Astrocyte of the cerebellum (primary cell): ENCODE measurements around the gene UGT1A9.
"Not testable (repeated sequence)": the region's sequence is repeated elsewhere in the genome, so short reads cannot be mapped to it uniquely, and the experiment has no call there.

ENCODE experiments used
- DNase-seq: peaks from one replicate; pipeline ENCODE4 v3.0.0-alpha.2; 2011; ENCODE audit warnings: low read depth
- H3K4me3 ChIP-seq: 2 replicates; pipeline ENCODE4 v1.5.1; 2011; ENCODE audit warnings: mild to moderate bottlenecking, low read depth, low read length, moderate library complexity
- CTCF ChIP-seq: IDR thresholded peaks from 2 replicates; pipeline ENCODE4 v1.5.1; 2012; ENCODE audit warnings: low read length, low read depth, moderate library complexity, mild to moderate bottlenecking; ENCODE audit errors: missing control alignments
- in situ Hi-C: cut with HindIII; loops from 2 replicates; pipeline ENCODE4 v1.10.0; 2017; ENCODE audit warnings: low sequenced_read_pairs

UGT1A9 gene

DNA sequence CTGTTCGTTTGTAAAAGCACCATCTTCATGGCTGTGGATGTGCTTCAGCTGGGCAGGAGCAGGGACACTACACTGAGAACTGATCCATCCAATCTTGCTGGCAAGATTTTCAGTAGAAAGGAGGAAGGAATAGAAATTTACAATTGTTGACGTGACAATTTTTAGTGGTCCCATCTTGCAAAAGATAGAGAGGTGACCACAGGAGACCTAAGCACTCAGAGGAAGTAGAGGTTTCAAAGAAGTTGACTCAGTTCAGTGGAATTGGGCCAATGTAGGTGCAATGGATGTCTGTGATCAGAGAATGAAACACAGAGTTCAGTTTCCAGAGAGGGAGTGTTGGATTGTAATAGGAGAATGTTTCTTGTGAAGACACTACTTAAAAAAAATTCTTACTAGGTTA lies 42.4 kb downstream of the UGT1A9 start:
- TF ChIP-seq CTCF, result no peak
- no peak overlapping the region for H3K4me3 ChIP-seq
- in situ Hi-C loops, result no loop called here
- DNase-seq, result no peak

- DNase-seq, result no peak
- in situ Hi-C loops, result no loop called here
- no peak within 1 kb of the TSS for H3K4me3 ChIP-seq
- TF ChIP-seq CTCF, result no peak
Measured at GRCh38 chr2:233718552-233718951, 46.9 kb downstream of the UGT1A9 start, which contains the start of gene UGT1A4. Gene UGT1A4, plus strand, starts transcription at chr2:233718736. Its CDS starts 85 bp downstream, at chr2:233718821.

GRCh38 chr2:233728723-233729301 lies 57.1 kb downstream of the UGT1A9 start, which contains the start of gene UGT1A3:
Gene UGT1A3, plus strand, starts transcription at chr2:233729042. Its CDS starts 85 bp downstream, at chr2:233729127.
- no peak for DNase-seq
- no peak within 1 kb of the TSS for H3K4me3 ChIP-seq
- TF ChIP-seq CTCF, result no peak
- in situ Hi-C loops, result no loop called here

DNA sequence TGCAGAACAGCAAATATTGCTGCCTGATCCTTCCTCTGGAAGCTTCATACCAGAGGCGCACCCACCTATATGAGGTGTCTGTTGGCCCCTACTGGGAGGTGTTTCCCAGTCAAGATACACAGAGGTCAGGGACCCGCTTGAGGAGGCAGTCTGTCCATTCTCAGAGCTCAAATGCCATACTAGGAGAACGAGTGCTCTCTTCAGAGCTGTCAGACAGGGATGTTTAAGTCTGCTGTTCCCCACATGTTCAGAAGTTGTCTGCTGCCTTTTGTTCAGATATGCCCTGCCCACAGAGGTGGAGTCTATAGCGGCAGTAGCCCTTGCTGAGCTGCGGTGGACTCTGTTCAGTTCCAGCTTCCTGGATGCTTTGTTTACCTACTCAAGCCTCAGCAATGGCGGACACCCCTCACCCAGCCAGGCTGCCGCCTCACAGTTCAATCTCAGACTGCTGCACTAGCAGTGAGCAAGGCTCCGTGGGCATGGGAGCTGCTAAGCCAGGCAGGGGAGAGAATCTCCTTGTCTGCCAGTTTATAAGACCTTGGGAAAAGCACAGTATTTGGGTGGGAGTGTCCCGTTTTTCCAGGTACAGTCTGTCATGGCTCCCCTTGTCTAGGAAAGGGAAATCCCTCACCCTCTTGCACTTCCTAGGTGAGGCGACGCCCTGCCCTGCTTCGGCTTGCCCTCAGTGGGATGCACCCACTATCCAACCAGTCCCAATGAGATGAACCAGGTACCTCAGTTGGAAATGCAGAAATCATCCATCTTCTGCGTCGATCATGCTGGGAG lies 65.4 kb downstream of the UGT1A9 start:
- DNase-seq, H3K4me3 ChIP-seq, in situ Hi-C loops: not testable (repeated sequence)

GRCh38 chr2:233740870-233741269 lies 69.2 kb downstream of the UGT1A9 start:
- TF ChIP-seq CTCF, result no peak
- in situ Hi-C loops, result no loop called here
- no peak overlapping the region for H3K4me3 ChIP-seq
- no peak for DNase-seq

DNA sequence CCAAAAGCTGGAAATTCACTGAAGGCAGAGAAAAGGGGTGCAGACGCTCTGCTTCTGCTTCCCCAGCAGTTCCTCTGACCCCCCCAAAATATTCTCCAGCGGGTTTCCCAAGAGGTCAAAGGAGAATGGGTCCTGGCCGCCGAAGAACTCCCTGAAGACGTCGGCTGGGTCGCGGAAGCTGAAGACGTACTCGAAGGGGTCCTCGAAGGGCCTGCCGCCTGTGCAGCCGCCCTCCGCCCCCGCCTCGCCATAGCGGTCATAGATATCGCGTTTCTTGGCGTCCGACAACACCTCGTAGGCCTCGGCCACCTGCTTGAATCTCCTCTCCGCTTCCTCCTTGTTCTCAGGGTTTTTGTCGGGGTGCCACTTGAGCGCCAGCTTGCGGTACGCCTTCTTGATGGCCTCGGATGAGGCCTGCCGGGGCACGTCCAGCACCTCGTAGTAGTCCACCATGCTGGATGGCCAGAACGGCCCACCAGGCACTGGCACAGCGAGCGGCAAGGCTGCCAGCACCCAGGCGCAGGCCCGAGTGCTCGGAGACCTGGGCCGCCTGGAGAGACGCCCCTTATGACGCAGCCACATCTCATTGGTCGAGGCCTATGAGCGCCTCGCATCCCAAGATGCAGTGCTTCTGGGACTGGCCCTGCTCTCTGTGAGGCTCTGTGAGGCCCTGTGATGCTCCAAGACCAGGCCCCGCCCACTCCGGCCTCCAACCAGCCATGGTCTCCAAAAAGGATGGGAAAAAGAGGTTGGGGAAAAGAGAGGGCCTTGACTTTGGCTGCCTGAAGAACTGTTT lies 72.0 kb downstream of the UGT1A9 start:
- no peak for DNase-seq
- no peak overlapping the region for H3K4me3 ChIP-seq
- in situ Hi-C loops, result no loop called here
- TF ChIP-seq CTCF, result no peak
